Measurements from ENCODE around the gene FBXW7.

FBXW7 gene

DNA sequence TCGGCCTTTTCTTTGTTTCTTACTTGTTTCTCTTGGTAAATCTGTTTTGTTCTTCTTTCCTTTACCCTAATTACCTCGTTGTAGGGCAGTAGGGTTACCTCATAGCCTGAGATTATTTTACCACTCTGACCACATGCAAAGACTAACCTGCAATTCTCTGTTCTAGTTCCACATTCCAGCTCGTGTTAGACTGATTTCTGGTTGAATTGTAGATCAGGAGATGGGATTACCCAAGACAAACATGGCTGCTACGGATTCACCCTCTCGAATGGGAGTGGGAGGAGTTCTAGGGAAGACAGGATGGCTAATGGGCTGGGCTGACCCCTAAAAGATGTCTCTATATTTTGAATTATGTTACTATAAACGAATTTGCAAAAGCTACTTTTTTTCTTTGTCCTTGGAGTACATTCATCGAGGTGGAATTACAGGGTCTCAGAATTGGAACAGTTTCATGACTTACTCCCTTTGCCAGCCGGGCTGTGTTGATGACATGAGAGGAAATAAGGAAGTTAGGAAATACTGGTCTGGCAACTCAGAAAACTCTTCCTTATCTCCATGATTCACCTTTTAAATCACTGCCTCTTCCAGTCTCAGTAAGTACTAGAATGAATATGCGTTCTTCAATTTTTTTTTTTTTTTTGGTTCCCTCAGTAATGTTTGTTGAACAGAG is 36.7 kb upstream of the FBXW7 start:
- WGBS, 2 experiments = 91 to 93% methylated on average over 8 of the region's 9 CpGs
- no peaks in the 10 kb centered on the region for H3K4me1 ChIP-seq (ENCODE audit: control insufficient read depth, insufficient read depth, low read length)
- no peak overlapping the region for H3K4me3 ChIP-seq (ENCODE audit: insufficient read depth, low read depth, low read length)
- no peaks in the 10 kb centered on the region for H3K27me3 ChIP-seq (ENCODE audit: control insufficient read depth, insufficient read depth, low read length, poor library complexity, severe bottlenecking)
- no peak overlapping the region for H3K27ac ChIP-seq (ENCODE audit: insufficient read depth, low read depth, low read length, poor library complexity, severe bottlenecking)
- H3K9me3 ChIP-seq (ENCODE audit: control insufficient read depth, low read length) = no peaks in the 10 kb centered on the region
- H3K36me3 ChIP-seq (ENCODE audit: control insufficient read depth, insufficient read depth, low read length) = no peaks in the 10 kb centered on the region

DNA sequence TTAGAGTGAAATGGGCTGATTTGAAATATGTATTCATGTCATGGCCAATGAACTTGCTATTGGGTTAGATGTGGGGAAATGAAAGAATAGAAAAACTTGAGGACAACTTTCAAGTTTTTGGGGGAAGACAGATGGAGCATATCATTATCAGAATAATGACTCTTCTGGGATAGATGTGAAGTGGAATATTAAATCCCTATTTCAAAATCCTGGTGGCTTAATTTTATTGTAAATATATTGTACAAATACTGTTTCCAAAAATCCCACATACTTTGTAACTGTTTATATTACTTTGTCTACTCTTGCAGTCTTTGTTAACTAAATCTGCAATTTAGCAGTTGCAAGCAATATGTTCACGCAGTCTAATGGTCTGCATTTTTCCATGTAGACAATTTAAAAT is 35.9 kb upstream of the FBXW7 start:
- no peaks in the 10 kb centered on the region for H3K4me1 ChIP-seq (ENCODE audit: control insufficient read depth, insufficient read depth, low read length)
- H3K36me3 ChIP-seq (ENCODE audit: control insufficient read depth, insufficient read depth, low read length) = no peaks in the 10 kb centered on the region
- no peaks in the 10 kb centered on the region for H3K27me3 ChIP-seq (ENCODE audit: control insufficient read depth, insufficient read depth, low read length, poor library complexity, severe bottlenecking)
- no peaks in the 10 kb centered on the region for H3K9me3 ChIP-seq (ENCODE audit: control insufficient read depth, low read length)
- no peak overlapping the region for H3K27ac ChIP-seq (ENCODE audit: insufficient read depth, low read depth, low read length, poor library complexity, severe bottlenecking)
- WGBS, 2 experiments = no CpG with 5 or more reads among the region's 1 CpG
- H3K4me3 ChIP-seq (ENCODE audit: insufficient read depth, low read depth, low read length) = no peak overlapping the region

DNA sequence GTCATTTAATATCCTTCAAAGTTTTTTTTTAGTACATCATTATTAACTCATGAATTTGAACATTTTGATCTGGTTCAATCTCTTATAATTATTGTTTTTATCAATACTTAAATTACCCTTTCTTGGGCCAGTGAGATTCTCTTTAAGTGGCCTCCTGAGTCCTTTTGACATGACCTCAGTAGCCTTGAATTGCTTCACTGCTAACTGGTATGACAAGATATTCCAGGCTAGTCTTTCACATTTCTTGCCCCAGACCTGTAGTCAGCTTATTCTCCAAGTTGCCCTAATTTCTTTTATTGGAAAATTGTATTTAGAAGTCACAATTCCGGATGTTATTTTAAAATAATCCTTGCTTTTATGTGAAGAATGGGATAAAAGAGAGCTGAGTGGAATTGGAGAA is 35.4 kb upstream of the FBXW7 start:
- H3K9me3 ChIP-seq (ENCODE audit: control insufficient read depth, low read length) = no peaks in the 10 kb centered on the region
- no peak overlapping the region for H3K4me3 ChIP-seq (ENCODE audit: insufficient read depth, low read depth, low read length)
- H3K4me1 ChIP-seq (ENCODE audit: control insufficient read depth, insufficient read depth, low read length) = no peaks in the 10 kb centered on the region
- WGBS, 2 experiments = 82 to 84% methylated on average over 1 of the region's 1 CpG
- no peaks in the 10 kb centered on the region for H3K36me3 ChIP-seq (ENCODE audit: control insufficient read depth, insufficient read depth, low read length)
- H3K27me3 ChIP-seq (ENCODE audit: control insufficient read depth, insufficient read depth, low read length, poor library complexity, severe bottlenecking) = no peaks in the 10 kb centered on the region
- no peak overlapping the region for H3K27ac ChIP-seq (ENCODE audit: insufficient read depth, low read depth, low read length, poor library complexity, severe bottlenecking)

DNA sequence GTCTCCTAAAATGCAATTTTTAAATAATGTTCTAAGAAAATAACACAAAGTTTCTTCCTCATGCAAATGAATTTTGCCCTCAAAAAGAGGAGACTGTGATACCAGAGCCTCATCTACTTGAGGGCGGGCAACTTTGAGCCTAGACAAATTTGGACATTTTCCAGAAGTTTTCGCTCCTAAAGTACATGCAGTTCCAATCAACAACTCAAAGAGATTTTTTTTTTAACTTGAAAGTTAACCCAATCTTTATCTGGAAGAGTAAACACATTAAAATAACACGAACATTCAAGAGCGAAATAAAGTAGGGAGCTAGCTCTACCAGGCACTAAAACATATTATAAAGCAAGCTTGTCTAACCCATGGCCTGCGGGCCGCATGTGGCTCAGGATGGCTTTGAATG is 29.4 kb upstream of the FBXW7 start:
- Histone ChIP-seq H3K27ac (ENCODE audit: insufficient read depth, low read depth, low read length, poor library complexity, severe bottlenecking) (no peak overlapping the region), H3K27me3 (ENCODE audit: control insufficient read depth, insufficient read depth, low read length, poor library complexity, severe bottlenecking) (no peaks in the 10 kb centered on the region), H3K36me3 (ENCODE audit: control insufficient read depth, insufficient read depth, low read length) (no peaks in the 10 kb centered on the region), H3K4me1 (ENCODE audit: control insufficient read depth, insufficient read depth, low read length) (no peaks in the 10 kb centered on the region), H3K9me3 (ENCODE audit: control insufficient read depth, low read length) (no peaks in the 10 kb centered on the region), H3K4me3 (ENCODE audit: insufficient read depth, low read depth, low read length) (no peak overlapping the region)
- 93 to 97% methylated on average over 6 of the region's 6 CpGs for WGBS, 2 experiments

DNA sequence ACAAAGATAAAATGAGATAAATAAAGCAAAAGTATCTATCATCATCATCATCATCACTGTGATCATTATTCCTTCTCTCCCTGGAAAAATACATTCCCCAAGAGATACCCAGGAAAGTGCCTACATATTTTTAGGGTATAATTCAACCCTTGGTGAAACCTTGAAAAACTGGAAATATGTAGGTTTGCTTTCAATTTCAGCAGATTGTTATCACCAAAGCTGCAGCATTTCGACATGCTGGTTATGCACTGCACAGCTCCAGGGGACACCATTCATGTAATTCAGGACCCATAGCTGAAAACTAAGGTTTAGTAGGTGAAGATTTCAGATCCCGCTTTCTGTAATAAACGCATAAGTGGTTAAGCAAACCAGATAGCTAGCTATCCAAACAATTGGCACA is 28.4 kb upstream of the FBXW7 start:
- H3K4me1 ChIP-seq (ENCODE audit: control insufficient read depth, insufficient read depth, low read length) = no peaks in the 10 kb centered on the region
- no peaks in the 10 kb centered on the region for H3K9me3 ChIP-seq (ENCODE audit: control insufficient read depth, low read length)
- no peaks in the 10 kb centered on the region for H3K36me3 ChIP-seq (ENCODE audit: control insufficient read depth, insufficient read depth, low read length)
- H3K27ac ChIP-seq (ENCODE audit: insufficient read depth, low read depth, low read length, poor library complexity, severe bottlenecking) = no peak overlapping the region
- 95 to 98% methylated on average over 3 of the region's 3 CpGs for WGBS, 2 experiments
- H3K27me3 ChIP-seq (ENCODE audit: control insufficient read depth, insufficient read depth, low read length, poor library complexity, severe bottlenecking) = no peaks in the 10 kb centered on the region
- H3K4me3 ChIP-seq (ENCODE audit: insufficient read depth, low read depth, low read length) = no peak overlapping the region

DNA sequence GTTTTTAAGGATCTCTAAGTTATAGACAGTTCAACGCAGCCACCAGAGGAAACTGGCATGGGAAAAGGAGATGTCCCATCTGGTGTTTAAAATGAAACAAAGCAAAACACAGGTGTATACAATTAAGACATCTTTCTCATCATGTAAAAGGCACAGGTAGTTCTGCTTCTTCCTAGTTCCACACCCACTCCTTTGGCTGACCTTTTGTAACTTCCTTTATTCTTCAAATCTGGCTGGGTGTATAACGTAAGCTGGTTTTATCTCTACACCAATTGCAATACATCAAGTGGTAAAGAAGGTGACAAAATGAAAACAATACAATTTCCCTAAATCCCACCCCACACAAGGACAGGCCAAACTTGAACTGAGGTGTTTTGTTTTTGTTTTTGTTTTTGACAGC is 27.3 kb upstream of the FBXW7 start:
- H3K36me3 ChIP-seq (ENCODE audit: control insufficient read depth, insufficient read depth, low read length) = no peaks in the 10 kb centered on the region
- H3K4me3 ChIP-seq (ENCODE audit: insufficient read depth, low read depth, low read length) = no peak overlapping the region
- no peaks in the 10 kb centered on the region for H3K9me3 ChIP-seq (ENCODE audit: control insufficient read depth, low read length)
- H3K4me1 ChIP-seq (ENCODE audit: control insufficient read depth, insufficient read depth, low read length) = no peaks in the 10 kb centered on the region
- H3K27me3 ChIP-seq (ENCODE audit: control insufficient read depth, insufficient read depth, low read length, poor library complexity, severe bottlenecking) = no peaks in the 10 kb centered on the region
- 93 to 94% methylated on average over 2 of the region's 2 CpGs for WGBS, 2 experiments
- H3K27ac ChIP-seq (ENCODE audit: insufficient read depth, low read depth, low read length, poor library complexity, severe bottlenecking) = no peak overlapping the region

DNA sequence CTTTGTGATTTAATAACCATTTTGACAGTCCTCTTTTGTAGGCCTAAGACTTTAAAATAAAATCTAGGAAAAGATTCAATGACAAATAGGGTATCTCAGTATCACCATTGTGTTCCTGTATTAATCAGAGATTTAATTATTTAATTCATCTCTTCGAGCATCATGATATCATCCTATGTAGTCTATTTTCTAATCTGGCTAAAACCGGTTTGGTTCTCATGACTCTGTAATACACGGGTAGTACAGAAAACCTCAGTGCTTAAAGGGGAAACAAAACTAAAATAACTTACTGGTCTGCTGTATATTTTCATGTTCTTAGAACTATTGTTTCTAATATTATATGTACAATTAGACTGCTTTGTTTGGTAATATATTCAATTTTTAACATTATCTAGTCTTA is 23.7 kb upstream of the FBXW7 start:
- WGBS, 2 experiments = 96 to 97% methylated on average over 3 of the region's 3 CpGs

DNA sequence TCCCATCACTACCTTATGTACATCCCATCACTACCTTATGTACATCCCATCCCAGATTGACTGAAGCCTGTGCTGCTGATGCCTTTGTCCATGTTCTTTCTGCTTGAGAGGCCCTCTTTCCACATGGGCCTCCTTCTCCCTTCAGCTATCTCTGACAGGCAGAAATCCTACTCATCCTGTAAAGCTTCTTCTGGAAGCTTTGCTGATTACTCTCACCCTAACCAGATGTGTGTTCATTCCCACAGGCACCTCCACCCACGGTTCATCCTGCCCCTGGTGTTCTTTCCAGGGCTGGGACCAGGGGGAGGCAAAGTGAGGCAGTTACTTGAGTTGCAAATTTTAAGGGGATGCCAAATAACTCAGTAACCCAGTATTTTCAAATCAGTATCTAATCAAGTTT is 22.5 kb upstream of the FBXW7 start:
- H3K36me3 ChIP-seq (ENCODE audit: control insufficient read depth, insufficient read depth, low read length) = no peaks in the 10 kb centered on the region
- no peaks in the 10 kb centered on the region for H3K27me3 ChIP-seq (ENCODE audit: control insufficient read depth, insufficient read depth, low read length, poor library complexity, severe bottlenecking)
- H3K9me3 ChIP-seq (ENCODE audit: control insufficient read depth, low read length) = no peaks in the 10 kb centered on the region
- 57 to 81% methylated on average over 1 of the region's 1 CpG for WGBS, 2 experiments
- H3K4me3 ChIP-seq (ENCODE audit: insufficient read depth, low read depth, low read length) = no peak overlapping the region
- H3K4me1 ChIP-seq (ENCODE audit: control insufficient read depth, insufficient read depth, low read length) = no peaks in the 10 kb centered on the region
- H3K27ac ChIP-seq (ENCODE audit: insufficient read depth, low read depth, low read length, poor library complexity, severe bottlenecking) = no peak overlapping the region

More for the DNA sequence above, 23.7 kb upstream of the FBXW7 start:
- Histone ChIP-seq H3K27me3 (ENCODE audit: control insufficient read depth, insufficient read depth, low read length, poor library complexity, severe bottlenecking) (no peaks in the 10 kb centered on the region), H3K36me3 (ENCODE audit: control insufficient read depth, insufficient read depth, low read length) (no peaks in the 10 kb centered on the region), H3K9me3 (ENCODE audit: control insufficient read depth, low read length) (no peaks in the 10 kb centered on the region), H3K4me3 (ENCODE audit: insufficient read depth, low read depth, low read length) (no peak overlapping the region), H3K4me1 (ENCODE audit: control insufficient read depth, insufficient read depth, low read length) (no peaks in the 10 kb centered on the region), H3K27ac (ENCODE audit: insufficient read depth, low read depth, low read length, poor library complexity, severe bottlenecking) (no peak overlapping the region)

DNA sequence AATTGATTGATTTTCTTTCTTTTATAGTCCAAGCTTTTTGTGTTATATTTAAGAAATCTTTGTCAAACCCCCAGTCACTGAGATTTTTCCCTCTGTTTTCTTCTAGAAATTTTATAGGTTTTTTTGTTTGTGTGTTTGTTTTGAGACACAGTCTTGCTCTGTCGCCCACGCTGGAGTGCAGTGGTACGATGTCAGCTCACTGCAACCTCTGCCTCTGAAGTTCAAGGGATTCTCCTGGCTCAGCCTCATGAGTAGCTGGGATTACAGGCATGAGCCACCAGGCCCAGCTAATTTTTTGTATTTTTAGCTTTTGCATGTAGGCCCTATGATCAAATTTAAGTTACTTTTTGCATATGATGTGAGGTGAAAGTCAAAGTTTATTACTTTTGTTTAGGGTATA is 20.9 kb upstream of the FBXW7 start:
- Histone ChIP-seq H3K27me3 (ENCODE audit: control insufficient read depth, insufficient read depth, low read length, poor library complexity, severe bottlenecking) (no peaks in the 10 kb centered on the region), H3K4me3 (ENCODE audit: insufficient read depth, low read depth, low read length) (no peak overlapping the region), H3K36me3 (ENCODE audit: control insufficient read depth, insufficient read depth, low read length) (no peaks in the 10 kb centered on the region), H3K9me3 (ENCODE audit: control insufficient read depth, low read length) (no peaks in the 10 kb centered on the region), H3K4me1 (ENCODE audit: control insufficient read depth, insufficient read depth, low read length) (no peaks in the 10 kb centered on the region), H3K27ac (ENCODE audit: insufficient read depth, low read depth, low read length, poor library complexity, severe bottlenecking) (no peak overlapping the region)
- 84 to 89% methylated on average over 3 of the region's 3 CpGs for WGBS, 2 experiments

DNA sequence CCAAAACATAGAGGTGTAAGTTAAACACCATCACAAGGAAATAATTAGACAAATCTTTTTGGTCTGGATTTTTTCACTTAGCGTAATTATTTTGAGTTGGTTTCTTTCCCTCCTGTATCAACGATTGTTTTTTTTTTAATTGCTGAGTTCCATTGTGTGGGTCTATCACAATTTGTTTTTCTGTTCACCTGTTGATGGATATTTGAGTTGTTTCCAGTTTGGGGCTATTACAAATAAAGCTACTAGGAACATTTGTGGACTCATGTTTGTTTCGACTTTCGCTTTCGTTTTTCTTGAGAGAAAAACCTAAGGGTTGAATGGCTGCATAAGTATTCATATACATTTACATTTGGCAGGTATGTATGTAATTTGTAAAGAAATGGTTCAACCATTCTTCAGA is 20.4 kb upstream of the FBXW7 start:
- H3K4me3 ChIP-seq (ENCODE audit: insufficient read depth, low read depth, low read length) = no peak overlapping the region
- H3K27ac ChIP-seq (ENCODE audit: insufficient read depth, low read depth, low read length, poor library complexity, severe bottlenecking) = no peak overlapping the region
- H3K9me3 ChIP-seq (ENCODE audit: control insufficient read depth, low read length) = no peaks in the 10 kb centered on the region
- 97 to 100% methylated on average over 3 to 5 of the region's 5 CpGs for WGBS, 2 experiments
- no peaks in the 10 kb centered on the region for H3K36me3 ChIP-seq (ENCODE audit: control insufficient read depth, insufficient read depth, low read length)
- H3K4me1 ChIP-seq (ENCODE audit: control insufficient read depth, insufficient read depth, low read length) = no peaks in the 10 kb centered on the region
- H3K27me3 ChIP-seq (ENCODE audit: control insufficient read depth, insufficient read depth, low read length, poor library complexity, severe bottlenecking) = no peaks in the 10 kb centered on the region

DNA sequence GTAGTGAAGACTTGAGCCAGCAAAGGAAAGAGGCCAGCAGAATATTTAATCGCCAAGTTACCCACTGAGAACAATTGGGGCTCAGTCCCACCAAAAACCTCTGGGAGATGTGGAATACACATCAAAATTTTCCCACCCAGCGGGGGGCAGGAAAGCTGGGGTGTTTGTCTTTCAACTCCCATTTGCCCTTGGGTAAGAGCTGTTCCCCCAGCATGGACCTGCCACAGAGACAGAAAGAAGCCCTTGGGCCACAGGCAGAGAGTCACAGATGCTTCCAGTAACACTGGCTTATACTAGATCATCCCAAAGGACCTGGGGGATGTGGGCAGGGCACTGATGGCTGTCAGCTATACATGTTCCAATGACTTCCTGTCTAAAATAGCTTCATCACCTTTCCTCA is 18.9 kb upstream of the FBXW7 start:
- Histone ChIP-seq H3K27ac (ENCODE audit: insufficient read depth, low read depth, low read length, poor library complexity, severe bottlenecking) (no peak overlapping the region), H3K4me1 (ENCODE audit: control insufficient read depth, insufficient read depth, low read length) (no peaks in the 10 kb centered on the region), H3K9me3 (ENCODE audit: control insufficient read depth, low read length) (no peaks in the 10 kb centered on the region), H3K27me3 (ENCODE audit: control insufficient read depth, insufficient read depth, low read length, poor library complexity, severe bottlenecking) (no peaks in the 10 kb centered on the region), H3K4me3 (ENCODE audit: insufficient read depth, low read depth, low read length) (no peak overlapping the region), H3K36me3 (ENCODE audit: control insufficient read depth, insufficient read depth, low read length) (no peaks in the 10 kb centered on the region)
- WGBS, 2 experiments = 93 to 100% methylated on average over 2 of the region's 2 CpGs
